HG02678 (cell line): ENCODE measurements around the gene PDCD11.
"Not testable (repeated sequence)": the region's sequence is repeated elsewhere in the genome, so short reads cannot be mapped to it uniquely, and the experiment has no call there.

Experiments
- ATAC-seq: cut with Tn5 transposase; IDR thresholded peaks from one replicate; pipeline ENCODE4 v1.9.1; 2021; ENCODE audit warnings: mild to moderate bottlenecking, moderate library complexity; ENCODE audit not compliant: unreplicated experiment

Gene PDCD11

GRCh38 chr10:103470761-103471653 is 74.6 kb downstream of the PDCD11 start:
- ATAC-seq: peak; percentile 77

GRCh38 chr10:103472005-103472404 is 75.6 kb downstream of the PDCD11 start:
- ATAC-seq: peak; percentile 25

GRCh38 chr10:103473261-103473671 is 76.8 kb downstream of the PDCD11 start:
- ATAC-seq: no peak

- ATAC-seq: no peak
These were observed 77.7 kb downstream of the PDCD11 start for GRCh38 chr10:103474077-103474476.

- ATAC-seq: no peak
These were observed 79.0 kb downstream of the PDCD11 start for GRCh38 chr10:103475437-103475836.

GRCh38 chr10:103476046-103476768 is 79.8 kb downstream of the PDCD11 start:
- ATAC-seq: peak; percentile 40

- ATAC-seq: no peak
These were observed 82.2 kb downstream of the PDCD11 start for GRCh38 chr10:103478671-103479070.

GRCh38 chr10:103479135-103479534 is 82.7 kb downstream of the PDCD11 start, which contains the start of gene CALHM3:
CALHM3 (minus strand) TSS chr10:103479240; CDS start chr10:103479032, 208 bp downstream.
- no peak for ATAC-seq

GRCh38 chr10:103480521-103480920 is 84.1 kb downstream of the PDCD11 start:
- no peak for ATAC-seq

GRCh38 chr10:103481974-103482531 is 85.6 kb downstream of the PDCD11 start:
- ATAC-seq: peak; percentile 52

GRCh38 chr10:103486635-103487409 is 90.4 kb downstream of the PDCD11 start:
- not testable (repeated sequence) for ATAC-seq

- ATAC-seq: no peak
These were observed 90.9 kb downstream of the PDCD11 start for GRCh38 chr10:103487410-103487708.

- ATAC-seq: no peak
These were observed 94.5 kb downstream of the PDCD11 start for GRCh38 chr10:103490986-103491314.

GRCh38 chr10:103491729-103492364 is 95.4 kb downstream of the PDCD11 start:
- ATAC-seq: no peak

- no peak for ATAC-seq
These were observed 96.3 kb downstream of the PDCD11 start for GRCh38 chr10:103492655-103493261.

- no peak for ATAC-seq
These were observed 97.0 kb downstream of the PDCD11 start, which contains the start of gene NEURL1 for GRCh38 chr10:103493362-103493915. NEURL1 (plus strand) TSS chr10:103493705; CDS start chr10:103494388, 683 bp downstream.

- no peak for ATAC-seq
These were observed 97.8 kb downstream of the PDCD11 start for GRCh38 chr10:103493916-103494877.

- no peak for ATAC-seq
These were observed 98.9 kb downstream of the PDCD11 start for GRCh38 chr10:103495321-103495720.
